ENCODE results near the gene NYNRIN.

NYNRIN gene

GRCh38 chr14:24416932-24417619 is 18.3 kb downstream of the NYNRIN start:
- no peak overlapping the region for H3K4me3 ChIP-seq (ENCODE audit: control insufficient read depth in 1 of 7, extremely low read depth in 1 of 7, insufficient read depth in 4 of 7, low read depth in 2 of 7, low read length in 6 of 7)
- ChIA-PET POLR2A (no interaction called here), CTCF (interaction anchor here (0.6 to 23.8 kb wide), 6 partner anchors 10 to 84 kb away, joined by 3 to 489 read pairs (median 4); partner anchors contain the start of genes CBLN3 and KHNYN)
- no peak overlapping the region for H3K27ac ChIP-seq (ENCODE audit: insufficient read depth in 1 of 2, low read depth in 1 of 2, low read length in 2 of 2, poor library complexity in 1 of 2, severe bottlenecking in 2 of 2)
- peaks cover 3 to 10% (median 4%) of the 10 kb centered on the region in 4 experiments for H3K4me1 ChIP-seq (ENCODE audit: control extremely low read depth in 1 of 4, control insufficient read depth in 4 of 4, insufficient read depth in 4 of 4, low read length in 3 of 4)
- H3K27me3 ChIP-seq (replicated peaks in 2 of 5; ENCODE audit: control insufficient read depth in 4 of 5, insufficient read depth in 5 of 5, low read length in 4 of 5): peaks cover 0 to 18% (median 9%) of the 10 kb centered on the region in 5 experiments
- peaks cover 0 to 38% (median 17%) of the 10 kb centered on the region in 4 experiments for H3K36me3 ChIP-seq (ENCODE audit: control insufficient read depth in 4 of 4, insufficient read depth in 4 of 4, low read length in 3 of 4)
- no peak for DNase-seq
- 91% methylated on average over 16 of the region's 16 CpGs for WGBS (ENCODE audit: insufficient coverage)
- no peaks in the 10 kb centered on the region for H3K9me3 ChIP-seq (ENCODE audit: control extremely low read depth in 1 of 5, control insufficient read depth in 4 of 5, insufficient read depth in 2 of 5, low read depth in 1 of 5, low read length in 4 of 5)

- 95% methylated on average over 6 of the region's 6 CpGs for WGBS (ENCODE audit: insufficient coverage)
- peaks cover 12 to 19% (median 13%) of the 10 kb centered on the region in 4 experiments for H3K4me1 ChIP-seq (ENCODE audit: control extremely low read depth in 1 of 4, control insufficient read depth in 4 of 4, insufficient read depth in 4 of 4, low read length in 3 of 4)
- no peak overlapping the region for H3K27ac ChIP-seq (ENCODE audit: insufficient read depth in 1 of 2, low read depth in 1 of 2, low read length in 2 of 2, poor library complexity in 1 of 2, severe bottlenecking in 2 of 2)
- CTCF ChIA-PET: interaction anchor here (1.5 to 23.8 kb wide), 7 partner anchors 8 to 56 kb away, joined by 3 to 489 read pairs (median 6); partner anchors contain the start of genes CBLN3 and KHNYN
- DNase-seq: no peak
- no peak overlapping the region for H3K4me3 ChIP-seq (ENCODE audit: control insufficient read depth in 1 of 7, extremely low read depth in 1 of 7, insufficient read depth in 4 of 7, low read depth in 2 of 7, low read length in 6 of 7)
- H3K9me3 ChIP-seq (ENCODE audit: control extremely low read depth in 1 of 5, control insufficient read depth in 4 of 5, insufficient read depth in 2 of 5, low read depth in 1 of 5, low read length in 4 of 5): no peaks in the 10 kb centered on the region
- peaks cover 0 to 18% (median 9%) of the 10 kb centered on the region in 5 experiments for H3K27me3 ChIP-seq (replicated peaks in 2 of 5; ENCODE audit: control insufficient read depth in 4 of 5, insufficient read depth in 5 of 5, low read length in 4 of 5)
- POLR2A ChIA-PET: no interaction called here
- H3K36me3 ChIP-seq (ENCODE audit: control insufficient read depth in 4 of 4, insufficient read depth in 4 of 4, low read length in 3 of 4): peaks cover 0 to 32% (median 13%) of the 10 kb centered on the region in 4 experiments
Observed at GRCh38 chr14:24417832-24418491, 19.2 kb downstream of the NYNRIN start.

- peaks cover 17 to 24% (median 18%) of the 10 kb centered on the region in 4 experiments for H3K4me1 ChIP-seq (ENCODE audit: control extremely low read depth in 1 of 4, control insufficient read depth in 4 of 4, insufficient read depth in 4 of 4, low read length in 3 of 4)
- no peak overlapping the region for H3K27ac ChIP-seq (ENCODE audit: insufficient read depth in 1 of 2, low read depth in 1 of 2, low read length in 2 of 2, poor library complexity in 1 of 2, severe bottlenecking in 2 of 2)
- WGBS (ENCODE audit: insufficient coverage): 81% methylated on average over 6 of the region's 6 CpGs
- H3K9me3 ChIP-seq (ENCODE audit: control extremely low read depth in 1 of 5, control insufficient read depth in 4 of 5, insufficient read depth in 2 of 5, low read depth in 1 of 5, low read length in 4 of 5): no peaks in the 10 kb centered on the region
- H3K36me3 ChIP-seq (ENCODE audit: control insufficient read depth in 4 of 4, insufficient read depth in 4 of 4, low read length in 3 of 4): peaks cover 0 to 28% (median 12%) of the 10 kb centered on the region in 4 experiments
- ChIA-PET CTCF (interaction anchor here (0.5 to 23.8 kb wide), 10 partner anchors 8 to 85 kb away, joined by 3 to 489 read pairs (median 7); partner anchors contain the start of genes CBLN3 and KHNYN), POLR2A (no interaction called here)
- H3K4me3 ChIP-seq (ENCODE audit: control insufficient read depth in 1 of 7, extremely low read depth in 1 of 7, insufficient read depth in 4 of 7, low read depth in 2 of 7, low read length in 6 of 7): no peak overlapping the region
- DNase-seq: no peak
- peaks cover 0 to 18% (median 9%) of the 10 kb centered on the region in 5 experiments for H3K27me3 ChIP-seq (replicated peaks in 2 of 5; ENCODE audit: control insufficient read depth in 4 of 5, insufficient read depth in 5 of 5, low read length in 4 of 5)
Observed at GRCh38 chr14:24418492-24418873, 19.7 kb downstream of the NYNRIN start.

- WGBS (ENCODE audit: insufficient coverage): 0% methylated on average over 4 of the region's 4 CpGs
- no peak overlapping the region for H3K27ac ChIP-seq (ENCODE audit: insufficient read depth in 1 of 2, low read depth in 1 of 2, low read length in 2 of 2, poor library complexity in 1 of 2, severe bottlenecking in 2 of 2)
- peaks cover 0 to 18% (median 9%) of the 10 kb centered on the region in 5 experiments for H3K27me3 ChIP-seq (replicated peaks in 2 of 5; ENCODE audit: control insufficient read depth in 4 of 5, insufficient read depth in 5 of 5, low read length in 4 of 5)
- peak overlapping the region in 4 of 7 experiments; percentile 6 to 42 (median 38) for H3K4me3 ChIP-seq (ENCODE audit: control insufficient read depth in 1 of 7, extremely low read depth in 1 of 7, insufficient read depth in 4 of 7, low read depth in 2 of 7, low read length in 6 of 7)
- no peaks in the 10 kb centered on the region for H3K36me3 ChIP-seq (ENCODE audit: control insufficient read depth in 4 of 4, insufficient read depth in 4 of 4, low read length in 3 of 4)
- CTCF ChIA-PET: interaction anchor here (0.9 to 23.8 kb wide), 9 partner anchors 7 to 124 kb away, joined by 3 to 489 read pairs (median 12); partner anchors contain the start of genes ADCY4, CBLN3, KHNYN and RIPK3
- H3K4me1 ChIP-seq (ENCODE audit: control extremely low read depth in 1 of 4, control insufficient read depth in 4 of 4, insufficient read depth in 4 of 4, low read length in 3 of 4): peaks cover 22 to 46% (median 35%) of the 10 kb centered on the region in 4 experiments
- H3K9me3 ChIP-seq (ENCODE audit: control extremely low read depth in 1 of 5, control insufficient read depth in 4 of 5, insufficient read depth in 2 of 5, low read depth in 1 of 5, low read length in 4 of 5): no peaks in the 10 kb centered on the region
- POLR2A ChIA-PET: interaction anchor here (1.3 kb wide), 2 partner anchors 9 to 15 kb away, joined by 3 to 8 read pairs; no protein-coding TSS in a partner anchor
- DNase-seq: peak; percentile 81 to 90 (median 90)
Observed at GRCh38 chr14:24422261-24422660, 23.5 kb downstream of the NYNRIN start.

GRCh38 chr14:24422694-24423601 is 24.1 kb downstream of the NYNRIN start:
- Histone ChIP-seq H3K4me3 (ENCODE audit: control insufficient read depth in 1 of 7, extremely low read depth in 1 of 7, insufficient read depth in 4 of 7, low read depth in 2 of 7, low read length in 6 of 7) (peak overlapping the region in 4 of 7 experiments; percentile 6 to 42 (median 38)), H3K27ac (ENCODE audit: insufficient read depth in 1 of 2, low read depth in 1 of 2, low read length in 2 of 2, poor library complexity in 1 of 2, severe bottlenecking in 2 of 2) (no peak overlapping the region), H3K9me3 (ENCODE audit: control extremely low read depth in 1 of 5, control insufficient read depth in 4 of 5, insufficient read depth in 2 of 5, low read depth in 1 of 5, low read length in 4 of 5) (no peaks in the 10 kb centered on the region), H3K27me3 (replicated peaks in 2 of 5; ENCODE audit: control insufficient read depth in 4 of 5, insufficient read depth in 5 of 5, low read length in 4 of 5) (peaks cover 0 to 18% (median 9%) of the 10 kb centered on the region in 5 experiments), H3K4me1 (ENCODE audit: control extremely low read depth in 1 of 4, control insufficient read depth in 4 of 4, insufficient read depth in 4 of 4, low read length in 3 of 4) (peaks cover 22 to 53% (median 42%) of the 10 kb centered on the region in 4 experiments), H3K36me3 (ENCODE audit: control insufficient read depth in 4 of 4, insufficient read depth in 4 of 4, low read length in 3 of 4) (no peaks in the 10 kb centered on the region)
- WGBS (ENCODE audit: insufficient coverage): 33% methylated on average over 8 of the region's 12 CpGs
- CTCF ChIA-PET: interaction anchor here (0.9 to 23.8 kb wide), 12 partner anchors 7 to 125 kb away, joined by 3 to 489 read pairs (median 8); partner anchors contain the start of genes ADCY4, CBLN3, KHNYN and RIPK3
- POLR2A ChIA-PET: interaction anchor here (1.3 kb wide), 2 partner anchors 8 to 14 kb away, joined by 3 to 8 read pairs; no protein-coding TSS in a partner anchor
- no peak for DNase-seq

GRCh38 chr14:24425704-24426103 is 26.9 kb downstream of the NYNRIN start:
- Histone ChIP-seq H3K4me1 (ENCODE audit: control extremely low read depth in 1 of 4, control insufficient read depth in 4 of 4, insufficient read depth in 4 of 4, low read length in 3 of 4) (peaks cover 24 to 75% (median 63%) of the 10 kb centered on the region in 4 experiments), H3K4me3 (ENCODE audit: control insufficient read depth in 1 of 7, extremely low read depth in 1 of 7, insufficient read depth in 4 of 7, low read depth in 2 of 7, low read length in 6 of 7) (no peak overlapping the region), H3K9me3 (ENCODE audit: control extremely low read depth in 1 of 5, control insufficient read depth in 4 of 5, insufficient read depth in 2 of 5, low read depth in 1 of 5, low read length in 4 of 5) (no peaks in the 10 kb centered on the region), H3K27me3 (replicated peaks in 2 of 5; ENCODE audit: control insufficient read depth in 4 of 5, insufficient read depth in 5 of 5, low read length in 4 of 5) (peaks cover 0 to 3% (median 0%) of the 10 kb centered on the region in 5 experiments), H3K27ac (ENCODE audit: insufficient read depth in 1 of 2, low read depth in 1 of 2, low read length in 2 of 2, poor library complexity in 1 of 2, severe bottlenecking in 2 of 2) (no peak overlapping the region), H3K36me3 (ENCODE audit: control insufficient read depth in 4 of 4, insufficient read depth in 4 of 4, low read length in 3 of 4) (no peaks in the 10 kb centered on the region)
- ChIA-PET POLR2A (no interaction called here), CTCF (interaction anchor here (0.9 to 23.8 kb wide), 9 partner anchors 4 to 115 kb away, joined by 3 to 489 read pairs (median 10); partner anchors contain the start of genes ADCY4, CBLN3, KHNYN and LTB4R)
- DNase-seq: peak in 2 of 3 donors; percentile 40 to 47
- WGBS (ENCODE audit: insufficient coverage): 86% methylated on average over 3 of the region's 3 CpGs
